Measurements from ENCODE around the gene EMC8.
"Not testable (repeated sequence)": the region's sequence is repeated elsewhere in the genome, so short reads cannot be mapped to it uniquely, and the experiment has no call there.

GRCh38 chr16:85837654-85838053, 38.3 kb upstream of the EMC8 start:
- not testable (repeated sequence) for TF ChIP-seq CTCF (IDR thresholded peaks at IDR 0.05; ENCODE audit: low read depth, low read length); EZH2phosphoT487 (IDR thresholded peaks at IDR 0.05; ENCODE audit: low read depth)

Data from OCI-LY3 (cell line).